MM.1S (cell line): ENCODE data around the gene ATP8B1.

Source experiments
- EZH2 ChIP-seq: fragments of 300-600 bp; sonication (generic); optimal IDR thresholded peaks from 2 replicates; pipeline ENCODE3; 2017; ENCODE audit warnings: low read depth, mild to moderate bottlenecking, antibody characterized with exemption, low read length, mixed read lengths
- EZH2phosphoT487 ChIP-seq: fragments of 300-600 bp; sonication (generic); IDR thresholded peaks from 2 replicates; pipeline ENCODE4 v1.6.1; 2018; ENCODE audit warnings: antibody characterized with exemption, low read length
- TF ChIP-seq, protein P1 (sequence below): fragments of 300-600 bp; sonication (generic); IDR thresholded peaks from 2 replicates; pipeline ENCODE4 v1.5.1; 2016; ENCODE audit warnings: antibody characterized with exemption, low read length, mixed read lengths

DNA sequence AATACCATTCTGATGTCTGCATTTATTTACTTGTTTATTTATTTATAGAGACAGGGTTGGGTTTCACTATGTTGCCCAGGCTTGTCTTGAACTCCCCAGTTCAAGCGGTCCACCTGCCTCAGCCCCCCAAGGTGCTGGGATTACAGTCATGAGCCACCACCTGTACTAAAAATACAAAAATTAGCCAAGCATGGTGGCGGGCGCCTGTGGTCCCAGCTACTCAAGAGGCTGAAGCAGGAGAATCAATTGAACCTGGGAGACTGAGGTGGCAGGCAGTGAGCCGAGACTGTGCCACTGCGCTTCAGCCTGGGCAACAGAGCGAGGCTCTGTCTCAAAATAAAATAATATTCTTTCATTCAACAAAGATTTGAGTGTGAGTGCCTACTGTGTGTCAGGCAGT lies 2.0 kb upstream of the ATP8B1 start:
- TF ChIP-seq, protein P1, sequence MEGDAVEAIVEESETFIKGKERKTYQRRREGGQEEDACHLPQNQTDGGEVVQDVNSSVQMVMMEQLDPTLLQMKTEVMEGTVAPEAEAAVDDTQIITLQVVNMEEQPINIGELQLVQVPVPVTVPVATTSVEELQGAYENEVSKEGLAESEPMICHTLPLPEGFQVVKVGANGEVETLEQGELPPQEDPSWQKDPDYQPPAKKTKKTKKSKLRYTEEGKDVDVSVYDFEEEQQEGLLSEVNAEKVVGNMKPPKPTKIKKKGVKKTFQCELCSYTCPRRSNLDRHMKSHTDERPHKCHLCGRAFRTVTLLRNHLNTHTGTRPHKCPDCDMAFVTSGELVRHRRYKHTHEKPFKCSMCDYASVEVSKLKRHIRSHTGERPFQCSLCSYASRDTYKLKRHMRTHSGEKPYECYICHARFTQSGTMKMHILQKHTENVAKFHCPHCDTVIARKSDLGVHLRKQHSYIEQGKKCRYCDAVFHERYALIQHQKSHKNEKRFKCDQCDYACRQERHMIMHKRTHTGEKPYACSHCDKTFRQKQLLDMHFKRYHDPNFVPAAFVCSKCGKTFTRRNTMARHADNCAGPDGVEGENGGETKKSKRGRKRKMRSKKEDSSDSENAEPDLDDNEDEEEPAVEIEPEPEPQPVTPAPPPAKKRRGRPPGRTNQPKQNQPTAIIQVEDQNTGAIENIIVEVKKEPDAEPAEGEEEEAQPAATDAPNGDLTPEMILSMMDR = no peak
- TF ChIP-seq EZH2phosphoT487 (no peak), EZH2 (no peak)
